HepG2 (cell line): ENCODE data around the gene LRPAP1. TPM values are rescaled to one million over a fixed set of nuclear protein-coding genes. Genes with fewer than 3 reads are reported as not detected.

ENCODE experiments used
- AKAP8 ChIP-seq: sonication (generic); formaldehyde crosslinking; IDR thresholded peaks from 2 replicates; pipeline ENCODE4 v1.5.1; 2020; ENCODE audit warnings: mild to moderate bottlenecking, missing genetic modification reagents
- ATAD3A ChIP-seq: sonication (generic); formaldehyde crosslinking; IDR thresholded peaks from 2 replicates; pipeline ENCODE4 v1.4.0; 2020; ENCODE audit warnings: missing genetic modification reagents
- CENPX ChIP-seq: sonication (generic); formaldehyde crosslinking; IDR thresholded peaks from 2 replicates; pipeline ENCODE4 v1.9.0; 2021; ENCODE audit warnings: mild to moderate bottlenecking, missing genetic modification reagents, moderate library complexity
- FOXK2 ChIP-seq: fragments of 450-650 bp; IDR thresholded peaks from 2 replicates; pipeline ENCODE4 v1.6.1; 2016
- FOXO1 ChIP-seq: sonication (generic); formaldehyde crosslinking; IDR thresholded peaks from 2 replicates; pipeline ENCODE4 v1.4.0; 2020; ENCODE audit warnings: missing genetic modification reagents
- JARID2 ChIP-seq: sonication (generic); formaldehyde crosslinking; IDR thresholded peaks from 2 replicates; pipeline ENCODE4 v1.8.1; 2023; ENCODE audit warnings: missing genetic modification reagents, inconsistent platforms; ENCODE audit not compliant: insufficient replicate concordance
- KLF16 ChIP-seq, 2 experiments: sonication (generic) in 1 of 2; formaldehyde crosslinking in 1 of 2; IDR thresholded peaks; 2 replicates each; pipeline versions ENCODE4 v1.6.1 to v1.8.0; 2016 to 2023; ENCODE audit warnings: missing genetic modification reagents in 2 of 2, missing compliant biosample characterization in 1 of 2
- MTA3 ChIP-seq: sonication (generic); formaldehyde crosslinking; IDR thresholded peaks from 2 replicates; pipeline ENCODE4 v1.4.0; 2020; ENCODE audit warnings: missing genetic modification reagents
- NR2C2 ChIP-seq: sonication (generic); formaldehyde crosslinking; IDR thresholded peaks from 2 replicates; pipeline ENCODE4 v1.4.0; 2020; ENCODE audit warnings: missing genetic modification reagents, mild to moderate bottlenecking, moderate library complexity, borderline replicate concordance
- PREB ChIP-seq: sonication (generic); formaldehyde crosslinking; IDR thresholded peaks from 2 replicates; pipeline ENCODE4 v1.4.0; 2020; ENCODE audit warnings: missing genetic modification reagents
- RFX3 ChIP-seq: IDR thresholded peaks from 2 replicates; pipeline ENCODE4 v1.6.1; 2016; ENCODE audit warnings: missing biosample characterization, missing genetic modification reagents
- SOX6 ChIP-seq, 2 experiments: fragments of 450-650 bp in 1 of 2; sonication (generic) in 1 of 2; formaldehyde crosslinking in 1 of 2; IDR thresholded peaks; 2 replicates each; pipeline versions ENCODE4 v1.4.0 to v1.6.1; 2017 to 2020; ENCODE audit warnings: antibody characterized with exemption in 1 of 2, mild to moderate bottlenecking in 1 of 2, missing genetic modification reagents in 1 of 2
- TAF15 ChIP-seq: fragments of 200-400 bp; formaldehyde crosslinking; IDR thresholded peaks from one replicate; pipeline ENCODE4 v1.6.1; 2018; ENCODE audit warnings: mild to moderate bottlenecking, low read depth, low read length; ENCODE audit not compliant: poor library complexity, severe bottlenecking
- XRCC5 ChIP-seq: fragments of 200-400 bp; formaldehyde crosslinking; optimal IDR thresholded peaks from 2 replicates; pipeline ENCODE3; 2017; ENCODE audit warnings: mild to moderate bottlenecking, low read length
- ZBTB26 ChIP-seq: IDR thresholded peaks from 2 replicates; pipeline ENCODE4 v1.6.1; 2016; ENCODE audit warnings: missing compliant biosample characterization, missing genetic modification reagents, borderline replicate concordance
- ZNF263 ChIP-seq: sonication (generic); formaldehyde crosslinking; IDR thresholded peaks from 2 replicates; pipeline ENCODE4 v1.4.0; 2020; ENCODE audit warnings: missing genetic modification reagents
- ZNF512 ChIP-seq: sonication (generic); formaldehyde crosslinking; IDR thresholded peaks from 2 replicates; pipeline ENCODE4 v1.4.0; 2020; ENCODE audit warnings: mild to moderate bottlenecking, missing genetic modification reagents
- ZNF564 ChIP-seq: sonication (generic); formaldehyde crosslinking; IDR thresholded peaks from 2 replicates; pipeline ENCODE4 v1.8.1; 2023; ENCODE audit warnings: mild to moderate bottlenecking, missing genetic modification reagents
- ZNF572 ChIP-seq: sonication (generic); formaldehyde crosslinking; IDR thresholded peaks from 2 replicates; pipeline ENCODE4 v1.5.1; 2020; ENCODE audit warnings: mild to moderate bottlenecking, missing genetic modification reagents
- ZNF678 ChIP-seq: sonication (generic); formaldehyde crosslinking; IDR thresholded peaks from 2 replicates; pipeline ENCODE4 v1.4.0; 2020; ENCODE audit warnings: mild to moderate bottlenecking, missing genetic modification reagents
- ZNF784 ChIP-seq: sonication (generic); formaldehyde crosslinking; IDR thresholded peaks from 2 replicates; pipeline ENCODE4 v1.5.1; 2020; ENCODE audit warnings: missing genetic modification reagents, mild to moderate bottlenecking, borderline replicate concordance
- ZNF841 ChIP-seq: sonication (generic); formaldehyde crosslinking; IDR thresholded peaks from 2 replicates; pipeline ENCODE4 v1.8.1; 2023; ENCODE audit warnings: missing genetic modification reagents, borderline replicate concordance
- ZNF850 ChIP-seq: sonication (generic); formaldehyde crosslinking; conservative IDR thresholded peaks from 2 replicates; pipeline ENCODE4 v1.9.0; 2021; ENCODE audit warnings: mild to moderate bottlenecking, missing genetic modification reagents
- polyA plus RNA-seq, 8 experiments: library from polyadenylated mRNA; depleted of rRNA in 3 of 8; stranded (reverse) in 7 of 8; unstranded in 1 of 8; fragments of >200 nt; fragmentation: Illumina TruSeq in 4 of 8; extraction: Trizol in 4 of 8; gene quantifications; 2 replicates each; pipeline versions ENCODE4 v1.2.1 to v1.2.3, GENCODE V29; 2011 to 2016; ENCODE audit warnings: low read depth in 4 of 8, missing spikeins in 1 of 8, mixed read lengths in 1 of 8; ENCODE audit not compliant: insufficient read depth in 1 of 8
- total RNA-seq, 5 experiments: library from RNA; depleted of rRNA; stranded (reverse); fragments of >200 nt; fragmentation: Illumina TruSeq; extraction: Trizol; gene quantifications; 2 replicates each; pipeline ENCODE4 v1.2.3, GENCODE V29; 2016; ENCODE audit warnings: low read depth in 1 of 5

Gene LRPAP1
- total and polyA plus RNA-seq, 2 of the 13 experiments (the other 11 are each of a cell fraction or from before 2014, with no cell fraction given): 153 to 191 TPM

GRCh38 chr4:3462321-3462789 is 69.9 kb downstream of the LRPAP1 start (continued):
- no peak for TF ChIP-seq PREB
- no peak for TF ChIP-seq RFX3 (CRISPR knock-in tag)
- no peak for TF ChIP-seq MTA3 (CRISPR knock-in tag)
- TF ChIP-seq JARID2 (CRISPR knock-in tag): no peak
- TF ChIP-seq FOXO1 (CRISPR knock-in tag): no peak
- no peak for TF ChIP-seq FOXK2
- TF ChIP-seq ZNF841 (CRISPR knock-in tag): no peak
- TF ChIP-seq ZNF678 (CRISPR knock-in tag): no peak
- no peak for TF ChIP-seq ZBTB26 (CRISPR knock-in tag)
- TF ChIP-seq ZNF784 (CRISPR knock-in tag): no peak
- no peak for TF ChIP-seq ZNF512
- TF ChIP-seq ZNF564 (CRISPR knock-in tag): no peak
- no peak for TF ChIP-seq SOX6 (IDR thresholded peaks at IDR 0.05)
- peak; percentile 34; the same call in 1 of the 2 replicates for TF ChIP-seq SOX6 (CRISPR knock-in tag; IDR thresholded peaks at IDR 0.05)
- TF ChIP-seq TAF15: no peak
- 0 out of 2 replicates have a peak, but pooled peaks have one; percentile 18 for TF ChIP-seq NR2C2 (CRISPR knock-in tag)
- TF ChIP-seq ZNF850 (CRISPR knock-in tag): no peak
- TF ChIP-seq KLF16 (CRISPR knock-in tag; IDR thresholded peaks at IDR 0.05): no peak
- no peak for TF ChIP-seq ATAD3A (CRISPR knock-in tag)
- peak; percentile 68 for TF ChIP-seq XRCC5
- TF ChIP-seq ZNF572: no peak
- TF ChIP-seq AKAP8 (CRISPR knock-in tag): no peak
- TF ChIP-seq CENPX (CRISPR knock-in tag): no peak
- TF ChIP-seq ZNF263 (CRISPR knock-in tag): no peak
